ENCODE measurements around the gene CYP8B1. TPM values are rescaled to one million over a fixed set of nuclear protein-coding genes. Genes with fewer than 3 reads are reported as not detected.

CYP8B1 gene
- total RNA-seq, 1 experiment from 2014 or later, result 0.12 TPM

GRCh38 chr3:42923606-42924005 is 47.9 kb upstream of the CYP8B1 start:
- no peak overlapping the region for H2AFZ ChIP-seq (ENCODE audit: low read depth, low read length, poor library complexity, severe bottlenecking)
- ATAC-seq (no peak), DNase-seq (ENCODE audit: low read depth, low spot score) (no peak)
- ChIA-PET POLR2A (no interaction called here), CTCF (no interaction called here), RAD21 (ENCODE audit: low non-redundant PET in 1 of 2, low total read pairs in 2 of 2, uncharacterized antibody in 2 of 2, unreplicated experiment in 2 of 2) (no interaction called here)
- H3K9me3 ChIP-seq (ENCODE audit: control insufficient read depth in 1 of 2, insufficient read depth in 1 of 2, low read depth in 1 of 2, low read length in 2 of 2), result no peaks in the 10 kb centered on the region
- TF ChIP-seq, protein P1, sequence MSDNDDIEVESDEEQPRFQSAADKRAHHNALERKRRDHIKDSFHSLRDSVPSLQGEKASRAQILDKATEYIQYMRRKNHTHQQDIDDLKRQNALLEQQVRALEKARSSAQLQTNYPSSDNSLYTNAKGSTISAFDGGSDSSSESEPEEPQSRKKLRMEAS (IDR thresholded peaks at IDR 0.05), result no peak
- TF ChIP-seq, protein P2, sequence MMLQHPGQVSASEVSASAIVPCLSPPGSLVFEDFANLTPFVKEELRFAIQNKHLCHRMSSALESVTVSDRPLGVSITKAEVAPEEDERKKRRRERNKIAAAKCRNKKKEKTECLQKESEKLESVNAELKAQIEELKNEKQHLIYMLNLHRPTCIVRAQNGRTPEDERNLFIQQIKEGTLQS (IDR thresholded peaks at IDR 0.05), result no peak
- TF ChIP-seq CTCF (IDR thresholded peaks at IDR 0.05 in 2 of 3, conservative IDR thresholded peaks at IDR 0.05 in 1 of 3; ENCODE audit: borderline replicate concordance in 1 of 3, insufficient read depth in 1 of 3, low read depth in 2 of 3, low read length in 2 of 3) (no peak), CBX3 (IDR thresholded peaks at IDR 0.05; ENCODE audit: low read depth) (no peak), RAD21 (IDR thresholded peaks at IDR 0.05; ENCODE audit: low read depth) (no peak), EZH2phosphoT487 (IDR thresholded peaks at IDR 0.05; ENCODE audit: borderline replicate concordance) (no peak), TCF7L2 (IDR thresholded peaks at IDR 0.05; ENCODE audit: borderline replicate concordance, extremely low read depth, insufficient read depth, insufficient read length) (no peak), ELF1 (IDR thresholded peaks at IDR 0.05; ENCODE audit: borderline replicate concordance, low read depth) (no peak), EGR1 (IDR thresholded peaks at IDR 0.05; ENCODE audit: low read depth) (no peak)
- TF ChIP-seq, protein P3, sequence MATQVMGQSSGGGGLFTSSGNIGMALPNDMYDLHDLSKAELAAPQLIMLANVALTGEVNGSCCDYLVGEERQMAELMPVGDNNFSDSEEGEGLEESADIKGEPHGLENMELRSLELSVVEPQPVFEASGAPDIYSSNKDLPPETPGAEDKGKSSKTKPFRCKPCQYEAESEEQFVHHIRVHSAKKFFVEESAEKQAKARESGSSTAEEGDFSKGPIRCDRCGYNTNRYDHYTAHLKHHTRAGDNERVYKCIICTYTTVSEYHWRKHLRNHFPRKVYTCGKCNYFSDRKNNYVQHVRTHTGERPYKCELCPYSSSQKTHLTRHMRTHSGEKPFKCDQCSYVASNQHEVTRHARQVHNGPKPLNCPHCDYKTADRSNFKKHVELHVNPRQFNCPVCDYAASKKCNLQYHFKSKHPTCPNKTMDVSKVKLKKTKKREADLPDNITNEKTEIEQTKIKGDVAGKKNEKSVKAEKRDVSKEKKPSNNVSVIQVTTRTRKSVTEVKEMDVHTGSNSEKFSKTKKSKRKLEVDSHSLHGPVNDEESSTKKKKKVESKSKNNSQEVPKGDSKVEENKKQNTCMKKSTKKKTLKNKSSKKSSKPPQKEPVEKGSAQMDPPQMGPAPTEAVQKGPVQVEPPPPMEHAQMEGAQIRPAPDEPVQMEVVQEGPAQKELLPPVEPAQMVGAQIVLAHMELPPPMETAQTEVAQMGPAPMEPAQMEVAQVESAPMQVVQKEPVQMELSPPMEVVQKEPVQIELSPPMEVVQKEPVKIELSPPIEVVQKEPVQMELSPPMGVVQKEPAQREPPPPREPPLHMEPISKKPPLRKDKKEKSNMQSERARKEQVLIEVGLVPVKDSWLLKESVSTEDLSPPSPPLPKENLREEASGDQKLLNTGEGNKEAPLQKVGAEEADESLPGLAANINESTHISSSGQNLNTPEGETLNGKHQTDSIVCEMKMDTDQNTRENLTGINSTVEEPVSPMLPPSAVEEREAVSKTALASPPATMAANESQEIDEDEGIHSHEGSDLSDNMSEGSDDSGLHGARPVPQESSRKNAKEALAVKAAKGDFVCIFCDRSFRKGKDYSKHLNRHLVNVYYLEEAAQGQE (IDR thresholded peaks at IDR 0.05; ENCODE audit: low read depth), result no peak
- no peak overlapping the region for H3K27ac ChIP-seq (ENCODE audit: low read depth, low read length)
- no peaks in the 10 kb centered on the region for H3K9me2 ChIP-seq (ENCODE audit: insufficient read depth)
- no peaks in the 10 kb centered on the region for H3K36me3 ChIP-seq (ENCODE audit: control insufficient read depth in 1 of 2, insufficient read depth in 2 of 2, low read length in 2 of 2)
- intact Hi-C loops (cut with micrococcal nuclease), result no loop called here
- H3K4me1 ChIP-seq (ENCODE audit: control insufficient read depth in 1 of 2, insufficient read depth in 2 of 2, low read length in 2 of 2), result no peaks in the 10 kb centered on the region
- H3K27me3 ChIP-seq (ENCODE audit: insufficient read depth, low read length), result no peaks in the 10 kb centered on the region
- no peak overlapping the region for H3K4me2 ChIP-seq (ENCODE audit: low read length)
- no peaks in the 10 kb centered on the region for H4K20me1 ChIP-seq (ENCODE audit: insufficient read depth)
- no peaks in the 10 kb centered on the region for H3K79me2 ChIP-seq (ENCODE audit: insufficient read depth, low read length)
- no peak overlapping the region for H3K4me3 ChIP-seq (replicated peaks in 1 of 2; ENCODE audit: low read depth in 1 of 2, low read length in 2 of 2)
- H3K9ac ChIP-seq (ENCODE audit: low read length), result no peak overlapping the region
- no TSS peak for BruUV-seq (replicated peaks)

Measured in HCT116 (cell line).